SK-N-MC (cell line): ENCODE results near the gene MGAM2.

Source experiments
- DNase-seq: peaks from one replicate; pipeline ENCODE4 v3.0.0-alpha.2; 2011; ENCODE audit warnings: low read depth, low spot score
- H3K27ac ChIP-seq: fragments of 200-600 bp; sonication (generic); 2 replicates; pipeline ENCODE4 v1.5.1; 2016; ENCODE audit warnings: mixed run types
- H3K36me3 ChIP-seq: fragments of 200-600 bp; sonication (generic); 2 replicates; pipeline ENCODE4 v1.6.1; 2017; ENCODE audit warnings: antibody characterized with exemption, low read length, mixed read lengths; ENCODE audit not compliant: insufficient read depth
- H3K4me3 ChIP-seq: fragments of 200-600 bp; sonication (generic); 2 replicates; pipeline ENCODE4 v1.5.1; 2016
- H3K9ac ChIP-seq: fragments of 200-600 bp; sonication (generic); 2 replicates; pipeline ENCODE4 v1.8.0; 2017; ENCODE audit warnings: mixed run types, mixed read lengths; ENCODE audit not compliant: insufficient read length
- H3K9me3 ChIP-seq: fragments of 200-600 bp; sonication (generic); 2 replicates; pipeline ENCODE4 v1.6.1; 2017; ENCODE audit warnings: low read depth, mild to moderate bottlenecking, antibody characterized with exemption, low read length, moderate library complexity, mixed read lengths
- EZH2 ChIP-seq: fragments of 200-600 bp; sonication (generic); IDR thresholded peaks from one replicate; pipeline ENCODE4 v1.6.1; 2017; ENCODE audit warnings: antibody characterized with exemption
- FOXP2 ChIP-seq: optimal IDR thresholded peaks from 2 replicates; pipeline ENCODE3; 2011; ENCODE audit warnings: mild to moderate bottlenecking, moderate library complexity; ENCODE audit not compliant: insufficient read depth; ENCODE audit errors: extremely low read length, control extremely low read depth
- POLR2AphosphoS5 ChIP-seq: IDR thresholded peaks from 2 replicates; pipeline ENCODE4 v1.6.1; 2012; ENCODE audit warnings: mild to moderate bottlenecking, low read depth, low read length, borderline replicate concordance

Gene MGAM2

DNA sequence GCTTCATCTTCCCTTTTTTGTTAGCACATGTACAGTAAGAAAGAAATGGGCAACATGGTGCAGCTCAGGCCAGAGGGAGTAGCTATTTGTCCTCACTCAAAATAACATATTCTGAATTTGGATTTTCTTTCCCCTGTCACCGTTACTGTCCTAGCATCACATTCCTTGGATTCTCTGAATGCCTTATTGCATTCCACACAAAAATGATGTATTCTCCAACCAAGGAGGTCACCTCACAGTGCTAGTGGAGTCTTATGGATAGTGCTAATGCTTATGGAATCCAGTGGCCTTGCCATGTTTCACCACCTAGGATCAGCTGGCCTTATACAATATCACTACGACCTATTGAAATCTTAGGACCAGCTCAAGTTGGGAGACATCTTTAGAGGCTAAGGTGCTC, 139.2 kb downstream of the MGAM2 start:
- Histone ChIP-seq H3K9ac (no peak overlapping the region), H3K4me3 (no peak overlapping the region), H3K27ac (no peak overlapping the region), H3K9me3 (no peaks in the 10 kb centered on the region), H3K36me3 (no peaks in the 10 kb centered on the region)
- TF ChIP-seq EZH2 (no peak), POLR2AphosphoS5 (no peak), FOXP2 (no peak)
- no peak for DNase-seq

- H3K9ac ChIP-seq = no peak within 1 kb of the TSS
- H3K27ac ChIP-seq = no peak within 1 kb of the TSS
- H3K9me3 ChIP-seq = no peaks in the 10 kb centered on the region
- DNase-seq = no peak
- TF ChIP-seq POLR2AphosphoS5 (no peak), EZH2 (no peak), FOXP2 (no peak)
- no peak within 1 kb of the TSS for H3K4me3 ChIP-seq
- H3K36me3 ChIP-seq = no peaks in the 10 kb centered on the region
Observed at GRCh38 chr7:142257958-142258357, 146.4 kb downstream of the MGAM2 start, which contains the start of gene PRSS58. Gene PRSS58, minus strand, starts transcription at chr7:142258058. Its CDS starts 351 bp downstream, at chr7:142257707.

GRCh38 chr7:142263598-142264380, 152.3 kb downstream of the MGAM2 start:
- no peak for DNase-seq
- TF ChIP-seq EZH2 = no peak
- TF ChIP-seq FOXP2 = no peak
- no peak for TF ChIP-seq POLR2AphosphoS5
- H3K9ac ChIP-seq = no peak overlapping the region
- no peak overlapping the region for H3K27ac ChIP-seq
- no peaks in the 10 kb centered on the region for H3K36me3 ChIP-seq
- no peaks in the 10 kb centered on the region for H3K9me3 ChIP-seq
- H3K4me3 ChIP-seq = no peak overlapping the region
